HG03139 (cell line): ENCODE results near the gene PSPN.

Experiments
- ATAC-seq: cut with Tn5 transposase; IDR thresholded peaks from one replicate; pipeline ENCODE4 v1.9.1; 2021; ENCODE audit not compliant: unreplicated experiment

The PSPN gene

DNA sequence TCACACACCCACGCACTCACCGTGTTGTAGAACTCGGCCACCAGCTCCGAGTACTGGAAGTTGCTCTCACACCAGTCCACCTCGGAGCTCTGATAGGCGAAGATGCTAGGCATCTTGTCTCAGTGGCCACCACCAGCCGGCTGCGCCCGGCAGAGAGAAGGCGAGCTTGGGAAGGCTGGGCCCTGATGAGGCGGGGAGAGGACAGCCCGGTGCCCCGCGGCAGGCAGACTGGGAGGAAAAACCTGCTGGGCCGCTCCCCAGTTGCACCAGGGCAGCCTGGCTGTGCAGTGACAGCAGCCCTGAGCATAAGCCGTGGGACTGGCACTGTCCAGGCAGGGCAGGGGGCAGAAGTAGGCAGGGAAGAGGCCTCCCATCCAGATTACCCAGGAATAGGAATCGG, 42.3 kb downstream of the PSPN start, which contains the start of gene ACER1:
Gene ACER1, minus strand, starts transcription at position 174 of the 400 bp plus-strand sequence. Its CDS starts 61 bp downstream, at position 113.
- ATAC-seq: no peak

DNA sequence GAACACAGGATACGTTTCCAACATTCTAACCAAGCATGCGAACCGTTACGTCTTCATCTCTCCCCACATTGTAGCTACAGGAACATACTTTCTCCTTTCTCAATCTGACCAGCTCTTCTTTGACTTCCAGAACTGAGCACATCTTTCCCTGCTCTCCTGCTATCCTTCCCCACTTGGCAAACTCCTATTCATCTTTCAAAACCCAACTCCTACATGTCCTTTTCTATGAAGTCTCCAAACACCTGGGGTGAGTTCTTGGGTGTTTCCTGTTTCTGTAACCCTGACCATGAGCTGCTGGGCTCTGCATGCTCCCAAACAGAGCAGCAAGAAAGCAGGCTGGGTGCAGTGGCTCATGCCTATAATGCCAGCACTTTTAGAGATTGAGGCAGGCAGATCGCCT, 48.9 kb downstream of the PSPN start:
- ATAC-seq: no peak

DNA sequence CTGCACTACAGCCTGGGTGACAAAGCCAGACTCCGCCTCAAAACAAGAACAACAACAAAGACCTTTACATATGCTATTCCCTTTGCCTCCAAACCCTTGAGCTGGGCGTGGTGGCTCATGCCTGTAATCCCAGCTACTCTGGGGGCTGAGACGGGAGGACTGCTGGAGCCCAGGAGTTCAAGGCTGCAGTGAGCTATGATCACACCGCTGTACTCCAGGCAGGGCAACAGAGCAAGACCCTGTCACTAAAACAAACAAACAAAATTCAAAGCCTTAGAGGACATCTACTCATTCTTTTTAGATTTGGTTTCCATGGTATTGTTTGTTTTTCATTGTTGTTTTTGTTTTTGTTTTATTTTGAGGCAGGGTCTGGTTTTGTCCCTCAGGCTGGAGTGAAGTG, 50.1 kb downstream of the PSPN start:
- no peak for ATAC-seq
